GM18861 (cell line): ENCODE measurements around the gene CACNA2D4.
A peak's percentile ranks its signal among the peaks of the same experiment; 100 is the strongest.

ENCODE experiments used
- ATAC-seq: cut with Tn5 transposase; IDR thresholded peaks from one replicate; pipeline ENCODE4 v1.9.1; 2021; ENCODE audit not compliant: unreplicated experiment

Gene CACNA2D4

DNA sequence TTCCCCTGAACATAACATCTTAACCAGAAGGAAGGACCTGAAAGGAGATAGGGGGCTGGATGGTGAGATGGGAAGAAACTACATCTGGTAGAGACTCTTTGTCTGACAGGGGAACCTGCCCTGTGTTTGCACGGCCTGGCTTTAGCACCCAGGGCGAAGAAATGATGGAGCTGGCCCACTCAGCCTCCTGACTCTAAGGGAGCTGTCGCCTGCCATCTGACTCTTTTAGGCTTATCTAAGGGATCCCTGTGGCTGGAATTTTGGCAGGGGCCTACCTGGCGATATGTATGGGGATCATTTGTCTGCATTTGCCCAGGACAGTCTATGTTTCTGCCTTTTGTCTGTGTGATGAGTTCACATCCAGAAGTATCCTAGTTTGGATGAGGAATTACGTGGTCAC is 15.6 kb upstream of the CACNA2D4 start:
- no peak for ATAC-seq

DNA sequence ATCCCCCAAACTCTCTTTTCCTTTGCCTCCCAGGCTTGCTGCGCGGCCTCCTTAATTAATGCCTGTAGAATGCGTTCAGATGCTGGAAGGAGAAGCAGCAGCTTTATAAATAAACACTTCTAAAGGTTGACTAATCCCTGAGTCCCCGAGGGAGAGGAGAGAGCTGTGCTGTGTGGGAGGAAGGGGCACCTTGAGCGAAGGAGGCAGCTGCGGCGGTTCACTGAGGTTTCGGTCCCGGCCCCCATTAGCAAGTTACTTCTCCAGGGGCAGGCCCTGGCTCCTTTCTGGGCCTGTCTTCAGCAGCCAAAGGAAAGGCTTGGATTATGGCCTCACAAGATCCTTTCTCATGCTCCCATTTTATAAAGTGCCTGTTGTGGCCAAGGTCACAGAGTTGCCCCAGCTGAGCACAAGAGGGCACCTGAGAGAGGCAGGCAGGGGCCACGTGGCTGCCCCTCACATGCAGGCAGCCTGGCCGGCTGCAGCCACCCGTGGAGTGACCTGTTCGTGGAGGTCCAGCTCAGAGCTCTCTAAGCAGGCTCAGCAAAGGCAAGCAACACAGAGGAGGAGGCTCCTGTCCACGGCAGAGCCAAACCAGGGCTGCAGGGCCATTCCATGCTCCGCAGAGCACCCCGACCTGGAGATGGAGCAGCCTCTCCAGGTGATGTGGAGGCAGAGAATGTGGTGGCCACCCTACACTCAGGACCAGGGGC is 15.0 kb upstream of the CACNA2D4 start:
- peak; percentile 52 for ATAC-seq

GRCh38 chr12:1932264-1932777 is 13.9 kb upstream of the CACNA2D4 start:
- ATAC-seq: no peak

- ATAC-seq: no peak
Observed at GRCh38 chr12:1931642-1932041, 13.2 kb upstream of the CACNA2D4 start.

- ATAC-seq: no peak
Observed at GRCh38 chr12:1930803-1931597, 12.5 kb upstream of the CACNA2D4 start.

- ATAC-seq: no peak
Observed at GRCh38 chr12:1929985-1930802, 11.7 kb upstream of the CACNA2D4 start.

DNA sequence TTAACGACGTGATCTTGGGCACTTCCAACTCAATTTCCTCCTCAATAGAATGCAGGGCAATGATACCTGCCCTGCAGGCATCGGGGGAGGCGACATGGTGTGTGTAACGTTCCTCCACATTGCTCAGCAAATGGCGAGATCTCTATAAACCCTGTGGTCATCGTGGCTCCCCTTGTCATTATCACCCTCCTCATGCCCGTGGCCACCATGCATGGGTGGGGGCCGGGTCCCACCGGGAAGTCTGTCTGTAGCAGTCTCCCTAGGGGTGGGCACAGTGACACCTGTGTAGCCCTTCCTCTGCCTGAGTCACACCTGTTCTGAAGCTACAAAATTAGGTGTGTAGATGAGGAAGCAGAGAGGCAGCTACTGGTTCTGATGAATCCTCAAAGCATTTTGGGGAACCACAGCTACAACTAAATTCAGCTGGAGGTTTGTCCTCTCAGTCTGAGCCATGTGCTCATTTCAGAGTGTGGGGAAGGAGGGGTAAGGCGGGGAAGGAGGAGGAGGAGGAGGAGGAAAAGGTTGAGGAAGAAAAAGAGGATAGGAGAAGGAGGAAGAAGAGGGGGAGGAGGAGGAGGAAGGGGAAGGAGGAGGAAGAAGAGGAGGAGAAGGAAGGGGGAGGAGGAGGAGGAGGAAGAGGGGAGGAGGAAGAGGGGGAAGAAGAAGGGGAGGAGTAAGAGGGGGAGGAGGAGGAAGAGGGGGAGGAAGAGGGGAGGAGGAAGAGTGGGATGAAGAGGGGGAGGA is 11.0 kb upstream of the CACNA2D4 start:
- ATAC-seq: no peak

- ATAC-seq: no peak
Observed at GRCh38 chr12:1928439-1929121, 10.1 kb upstream of the CACNA2D4 start.

GRCh38 chr12:1927751-1928351 is 9.4 kb upstream of the CACNA2D4 start:
- no peak for ATAC-seq

DNA sequence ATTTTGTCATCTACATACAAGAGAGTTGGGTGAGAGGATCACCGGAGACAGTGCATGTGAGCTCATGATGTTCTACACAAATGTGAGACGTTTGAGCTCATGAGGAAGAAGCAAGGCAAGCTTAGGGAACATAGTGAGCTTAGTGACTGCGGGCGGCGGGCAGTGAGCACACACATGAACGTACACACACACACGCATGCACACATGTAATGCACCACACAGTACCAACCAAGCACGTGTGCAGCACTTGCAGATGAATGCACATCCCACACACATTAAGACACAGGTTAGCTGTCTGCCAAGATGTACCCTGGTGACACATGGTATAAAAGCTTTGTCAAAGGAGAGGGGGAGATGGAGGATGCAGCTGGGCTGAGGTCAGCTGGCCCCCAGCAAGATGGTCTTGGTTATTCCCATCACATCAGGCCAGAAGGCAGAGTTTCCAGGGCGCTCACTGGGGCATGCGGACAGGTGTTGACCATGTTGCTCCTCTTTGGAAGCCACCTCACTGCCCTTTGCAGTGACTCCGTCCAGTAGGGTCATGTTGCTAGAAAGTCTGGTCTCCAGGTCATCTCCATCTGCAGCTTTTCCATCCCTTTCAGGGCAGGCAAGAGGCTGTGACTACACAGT is 8.7 kb upstream of the CACNA2D4 start:
- ATAC-seq: no peak

DNA sequence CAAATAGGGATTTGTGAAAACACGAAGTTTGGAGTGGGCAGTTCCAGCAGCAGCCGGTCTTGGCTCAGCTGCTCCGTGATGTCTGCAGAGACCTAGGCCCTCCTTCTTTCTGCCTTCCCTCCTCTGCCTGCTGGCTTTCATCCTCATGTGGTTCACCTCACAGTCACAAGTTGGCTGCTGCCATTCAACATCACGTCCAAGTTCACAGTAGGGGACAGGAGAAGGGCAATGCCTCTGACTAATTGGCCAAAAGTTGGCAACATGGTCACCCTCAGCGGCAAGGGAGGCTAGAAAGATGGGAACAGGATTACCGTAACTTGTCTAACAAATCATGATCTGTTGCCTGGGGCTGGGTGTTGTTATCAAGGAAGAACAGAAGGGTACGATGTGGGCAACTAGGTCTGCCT is 7.8 kb upstream of the CACNA2D4 start:
- ATAC-seq: no peak

GRCh38 chr12:1925684-1926006 is 7.2 kb upstream of the CACNA2D4 start:
- no peak for ATAC-seq

DNA sequence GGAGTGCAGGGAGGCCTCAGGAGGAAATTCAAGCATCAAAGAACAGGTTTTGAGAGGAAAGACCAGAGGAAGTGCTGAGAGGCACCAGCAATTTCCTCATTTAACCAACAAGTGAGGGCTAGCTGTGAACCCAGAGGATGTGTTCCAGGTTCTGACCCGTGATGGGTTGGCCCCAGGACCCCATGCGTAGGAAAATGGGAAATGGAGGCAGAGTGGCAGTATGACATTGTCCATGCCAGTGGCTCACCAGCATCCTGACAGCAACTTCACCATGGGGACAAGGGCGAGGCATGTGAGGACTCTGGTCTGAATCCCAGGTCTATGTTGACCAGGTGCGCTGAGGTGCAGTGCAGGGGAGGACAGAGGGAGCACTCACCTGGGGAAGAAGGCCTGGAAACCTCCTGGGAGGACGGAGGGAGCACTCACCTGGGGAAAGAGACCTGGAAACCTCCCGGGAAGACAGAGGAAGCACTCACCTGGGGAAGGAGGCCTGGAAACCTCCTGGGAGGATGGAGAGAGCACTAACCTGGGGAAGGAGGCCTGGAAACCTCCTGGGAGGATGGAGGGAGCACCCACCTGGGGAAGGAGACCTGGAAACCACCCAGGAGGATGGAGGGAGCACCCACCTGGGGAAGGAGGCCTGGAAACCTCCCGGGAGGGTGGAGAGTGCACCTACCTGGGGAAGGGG is 6.7 kb upstream of the CACNA2D4 start:
- peak; percentile 22 for ATAC-seq

DNA sequence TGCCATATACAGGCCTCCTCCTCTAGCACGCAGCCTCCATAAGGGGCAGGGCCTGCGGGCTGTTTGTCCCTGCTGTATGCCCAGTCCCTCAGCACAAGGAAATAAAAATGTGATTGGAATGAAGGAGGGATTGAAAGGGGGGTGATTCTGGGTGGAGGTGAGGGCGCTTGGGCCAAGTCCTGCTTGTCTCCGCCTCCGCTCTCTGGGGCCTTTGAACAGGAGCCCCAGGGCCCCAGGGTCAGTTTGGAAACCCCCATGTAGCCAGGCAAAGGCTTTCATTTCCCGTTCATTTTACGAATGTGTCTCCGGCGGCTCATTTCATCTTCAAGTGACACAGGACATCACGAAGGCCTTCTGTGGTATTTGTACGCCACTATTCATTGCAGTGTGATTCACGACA is 4.5 kb upstream of the CACNA2D4 start:
- no peak for ATAC-seq

DNA sequence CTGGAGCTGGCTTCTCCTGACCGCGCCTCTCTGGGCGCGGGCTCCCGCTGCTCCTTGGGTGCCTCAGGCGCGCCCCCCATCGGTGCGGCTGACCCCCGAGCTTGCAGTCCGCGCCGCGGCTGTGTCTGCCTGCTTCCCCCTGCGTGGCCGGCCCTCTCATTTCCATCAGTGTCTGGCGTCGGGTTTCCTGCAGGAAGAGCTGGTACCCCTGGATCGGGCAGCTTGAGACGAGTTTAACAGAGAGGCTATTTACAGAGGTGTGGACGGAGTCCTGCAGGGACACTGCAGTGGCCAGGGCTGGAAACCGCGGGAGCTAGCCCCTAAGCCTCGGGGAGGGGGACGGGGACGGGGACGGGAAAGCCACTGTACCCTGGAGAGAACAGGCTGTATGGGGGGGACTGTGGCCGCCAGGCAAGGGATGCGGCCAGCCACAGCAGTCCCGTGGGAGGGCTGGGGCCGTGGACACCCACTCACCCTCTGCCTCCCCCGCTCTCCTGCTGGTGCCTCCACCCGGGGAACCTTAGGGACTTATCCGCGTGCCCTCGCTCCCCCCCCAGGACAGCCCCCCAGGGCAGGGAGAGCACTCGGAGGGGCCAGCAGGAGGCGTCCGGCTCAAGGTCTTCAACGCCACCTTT is 3.7 kb upstream of the CACNA2D4 start:
- ATAC-seq: no peak

GRCh38 chr12:1920971-1921370 is 2.5 kb upstream of the CACNA2D4 start:
- no peak for ATAC-seq

GRCh38 chr12:1920436-1920835 is 2.0 kb upstream of the CACNA2D4 start:
- no peak for ATAC-seq

- no peak for ATAC-seq
Observed at GRCh38 chr12:1919763-1920162, 1.3 kb upstream of the CACNA2D4 start.
